OCI-LY7 (cell line): ENCODE results near the gene LARGE1.

Experiments used
- EZH2phosphoT487 ChIP-seq: fragments of 200-600 bp; sonication (generic); IDR thresholded peaks from 2 replicates; pipeline ENCODE4 v1.6.1; 2018; ENCODE audit warnings: low read depth, borderline replicate concordance, mild to moderate bottlenecking, mixed run types, antibody characterized with exemption, low read length, moderate library complexity, mixed read lengths
- TF ChIP-seq, protein P1 (sequence below): fragments of 200-600 bp; sonication (generic); conservative IDR thresholded peaks from 2 replicates; pipeline ENCODE4 v1.5.1; 2014; ENCODE audit warnings: mild to moderate bottlenecking, antibody characterized with exemption, low read length, moderate library complexity, mixed read lengths

DNA sequence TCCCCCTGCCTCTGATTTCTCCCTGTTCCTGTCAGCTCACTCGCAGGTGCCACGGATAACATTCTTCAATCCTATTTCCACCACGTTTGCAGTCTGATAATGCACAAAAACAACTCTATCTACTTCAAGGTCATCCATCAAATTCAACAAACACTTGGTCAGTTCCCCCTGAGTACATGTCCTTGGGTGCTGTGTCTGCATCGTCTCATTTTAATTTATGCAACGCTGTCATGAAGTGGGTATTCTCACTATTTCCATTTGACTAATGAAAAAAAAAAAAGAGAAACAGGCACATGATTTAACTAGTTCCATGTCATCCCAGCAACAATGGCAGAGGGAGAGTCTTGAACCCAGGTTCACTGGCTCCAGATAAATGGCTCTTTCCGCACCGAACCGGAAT is 262.6 kb downstream of the LARGE1 start:
- TF ChIP-seq, protein P1, sequence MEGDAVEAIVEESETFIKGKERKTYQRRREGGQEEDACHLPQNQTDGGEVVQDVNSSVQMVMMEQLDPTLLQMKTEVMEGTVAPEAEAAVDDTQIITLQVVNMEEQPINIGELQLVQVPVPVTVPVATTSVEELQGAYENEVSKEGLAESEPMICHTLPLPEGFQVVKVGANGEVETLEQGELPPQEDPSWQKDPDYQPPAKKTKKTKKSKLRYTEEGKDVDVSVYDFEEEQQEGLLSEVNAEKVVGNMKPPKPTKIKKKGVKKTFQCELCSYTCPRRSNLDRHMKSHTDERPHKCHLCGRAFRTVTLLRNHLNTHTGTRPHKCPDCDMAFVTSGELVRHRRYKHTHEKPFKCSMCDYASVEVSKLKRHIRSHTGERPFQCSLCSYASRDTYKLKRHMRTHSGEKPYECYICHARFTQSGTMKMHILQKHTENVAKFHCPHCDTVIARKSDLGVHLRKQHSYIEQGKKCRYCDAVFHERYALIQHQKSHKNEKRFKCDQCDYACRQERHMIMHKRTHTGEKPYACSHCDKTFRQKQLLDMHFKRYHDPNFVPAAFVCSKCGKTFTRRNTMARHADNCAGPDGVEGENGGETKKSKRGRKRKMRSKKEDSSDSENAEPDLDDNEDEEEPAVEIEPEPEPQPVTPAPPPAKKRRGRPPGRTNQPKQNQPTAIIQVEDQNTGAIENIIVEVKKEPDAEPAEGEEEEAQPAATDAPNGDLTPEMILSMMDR: no peak
- TF ChIP-seq EZH2phosphoT487: no peak
